Measurements from ENCODE around the gene UBIAD1. TPM values are rescaled to one million over a fixed set of nuclear protein-coding genes. Genes with fewer than 3 reads are reported as not detected.

UBIAD1 gene
- total and polyA plus RNA-seq, 2 donors (not counting 3 experiments of a cell fraction or from before 2014, with no cell fraction given), result 12.7 to 17.8 TPM

DNA sequence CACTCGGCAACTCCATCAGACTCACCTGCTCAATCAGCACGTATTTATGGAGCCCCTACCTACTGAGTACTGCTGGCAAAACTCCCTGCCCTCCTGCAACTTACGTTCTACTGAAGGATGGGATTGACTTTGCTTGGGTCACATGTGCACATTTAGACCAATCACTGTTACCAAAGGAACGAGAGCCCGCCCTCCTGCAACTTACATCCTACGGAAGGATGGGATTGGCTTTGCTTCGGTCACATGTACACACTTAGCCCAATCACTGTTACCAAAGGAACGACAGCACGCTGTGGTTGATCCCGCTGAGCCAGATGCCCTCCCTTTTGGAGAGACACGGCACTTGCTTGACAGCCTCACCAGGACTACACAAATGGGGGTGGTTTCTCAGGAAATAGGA is 46.0 kb downstream of the UBIAD1 start:
- no peaks in the 10 kb centered on the region for H3K9me3 ChIP-seq (replicated peaks; ENCODE audit: control insufficient read depth, insufficient read depth, low read length)
- no peak overlapping the region for H3K4me3 ChIP-seq (replicated peaks in 1 of 3; ENCODE audit: insufficient read depth in 1 of 3, low read depth in 1 of 3, low read length in 3 of 3)
- BruUV-seq (replicated peaks), result no TSS peak
- FAIRE-seq (no peak), DNase-seq (ENCODE audit: low read depth, low spot score) (no peak)
- H3K4me1 ChIP-seq (ENCODE audit: control insufficient read depth, extremely low read depth, insufficient read depth, low read length), result no peaks in the 10 kb centered on the region
- H3K9ac ChIP-seq (replicated peaks; ENCODE audit: extremely low read depth, insufficient read depth, low read length), result no peak overlapping the region
- TF ChIP-seq EZH2 (IDR thresholded peaks at IDR 0.05; ENCODE audit: borderline replicate concordance, low read depth, low read length, severe bottlenecking) (no peak), FOS (IDR thresholded peaks at IDR 0.05; ENCODE audit: borderline replicate concordance, insufficient read depth, low read length) (no peak), POLR2AphosphoS5 (IDR thresholded peaks at IDR 0.05; ENCODE audit: insufficient read depth, low read depth, low read length) (no peak), GATA2 (IDR thresholded peaks at IDR 0.05; ENCODE audit: insufficient read depth, insufficient read length, low read depth, low read length) (no peak), JUN (IDR thresholded peaks at IDR 0.05; ENCODE audit: borderline replicate concordance, insufficient read depth, insufficient read length, low read depth) (no peak), POLR2A (IDR thresholded peaks at IDR 0.05; ENCODE audit: low read depth, low read length) (no peak), MYC (IDR thresholded peaks at IDR 0.05; ENCODE audit: low read depth, low read length) (no peak)
- TF ChIP-seq, protein P1, sequence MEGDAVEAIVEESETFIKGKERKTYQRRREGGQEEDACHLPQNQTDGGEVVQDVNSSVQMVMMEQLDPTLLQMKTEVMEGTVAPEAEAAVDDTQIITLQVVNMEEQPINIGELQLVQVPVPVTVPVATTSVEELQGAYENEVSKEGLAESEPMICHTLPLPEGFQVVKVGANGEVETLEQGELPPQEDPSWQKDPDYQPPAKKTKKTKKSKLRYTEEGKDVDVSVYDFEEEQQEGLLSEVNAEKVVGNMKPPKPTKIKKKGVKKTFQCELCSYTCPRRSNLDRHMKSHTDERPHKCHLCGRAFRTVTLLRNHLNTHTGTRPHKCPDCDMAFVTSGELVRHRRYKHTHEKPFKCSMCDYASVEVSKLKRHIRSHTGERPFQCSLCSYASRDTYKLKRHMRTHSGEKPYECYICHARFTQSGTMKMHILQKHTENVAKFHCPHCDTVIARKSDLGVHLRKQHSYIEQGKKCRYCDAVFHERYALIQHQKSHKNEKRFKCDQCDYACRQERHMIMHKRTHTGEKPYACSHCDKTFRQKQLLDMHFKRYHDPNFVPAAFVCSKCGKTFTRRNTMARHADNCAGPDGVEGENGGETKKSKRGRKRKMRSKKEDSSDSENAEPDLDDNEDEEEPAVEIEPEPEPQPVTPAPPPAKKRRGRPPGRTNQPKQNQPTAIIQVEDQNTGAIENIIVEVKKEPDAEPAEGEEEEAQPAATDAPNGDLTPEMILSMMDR (IDR thresholded peaks at IDR 0.05; ENCODE audit: extremely low read depth in 1 of 2, insufficient read depth in 1 of 2, low read depth in 1 of 2, low read length in 2 of 2), result no peak
- TF ChIP-seq, protein P2, sequence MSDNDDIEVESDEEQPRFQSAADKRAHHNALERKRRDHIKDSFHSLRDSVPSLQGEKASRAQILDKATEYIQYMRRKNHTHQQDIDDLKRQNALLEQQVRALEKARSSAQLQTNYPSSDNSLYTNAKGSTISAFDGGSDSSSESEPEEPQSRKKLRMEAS (IDR thresholded peaks at IDR 0.05; ENCODE audit: insufficient read depth, insufficient read length), result no peak
- ChIA-PET POLR2A (no interaction called here), CTCF (no interaction called here)
- H3K4me2 ChIP-seq (ENCODE audit: insufficient read depth, low read length), result no peak overlapping the region
- no peaks in the 10 kb centered on the region for H4K20me1 ChIP-seq (replicated peaks; ENCODE audit: control insufficient read depth, extremely low read depth, insufficient read depth, low read length)
- dilution Hi-C loops (cut with MboI; ENCODE audit: extremely low pct_ligation_motif_present, low sequenced_read_pairs), result no loop called here
- no peaks in the 10 kb centered on the region for H3K9me1 ChIP-seq (replicated peaks; ENCODE audit: control insufficient read depth, extremely low read depth, insufficient read depth, low read length)
- H3K27ac ChIP-seq (ENCODE audit: insufficient read depth, low read depth, low read length), result no peak overlapping the region
- no peak overlapping the region for H2AFZ ChIP-seq (ENCODE audit: low read depth, low read length)
- H3K79me2 ChIP-seq (ENCODE audit: control insufficient read depth, insufficient read depth, low read length), result no peaks in the 10 kb centered on the region
- no peaks in the 10 kb centered on the region for H3K36me3 ChIP-seq (ENCODE audit: control insufficient read depth in 2 of 2, extremely low read depth in 1 of 2, insufficient read depth in 2 of 2, low read length in 2 of 2)
- intact Hi-C loops (cut with micrococcal nuclease), result no loop called here
- peaks cover 0 to 2% of the 10 kb centered on the region in 2 experiments for H3K27me3 ChIP-seq (ENCODE audit: control insufficient read depth in 2 of 2, insufficient read depth in 2 of 2, low read length in 2 of 2)
